A673 (cell line): Measurements from ENCODE around the gene SLC22A7.

Experiments used
- CTCF ChIP-seq: fragments of 300-800, 200-600 bp; sonication (generic); conservative IDR thresholded peaks from 2 replicates; pipeline ENCODE4 v1.5.1; 2017; ENCODE audit warnings: low read depth, mild to moderate bottlenecking, antibody characterized with exemption, low read length, moderate library complexity, mixed read lengths
- EZH2 ChIP-seq: fragments of 200-600 bp; sonication (generic); IDR thresholded peaks from 2 replicates; pipeline ENCODE4 v1.6.1; 2017; ENCODE audit warnings: borderline replicate concordance, low read depth, mild to moderate bottlenecking, mixed read lengths, antibody characterized with exemption, low read length; ENCODE audit not compliant: poor library complexity, severe bottlenecking

- TF ChIP-seq CTCF: no peak
- no peak for TF ChIP-seq EZH2
Measured at GRCh38 chr6:43313813-43314212, 15.8 kb downstream of the SLC22A7 start.
